Measurements from ENCODE around the gene VWA3A. TPM values are rescaled to one million over a fixed set of nuclear protein-coding genes. Genes with fewer than 3 reads are reported as not detected.
A peak's percentile ranks its signal among the peaks of the same experiment; 100 is the strongest.

The VWA3A gene
- total RNA-seq, 1 donor = not detected

- no peak for DNase-seq (ENCODE audit: low read depth in 2 of 3, low spot score in 2 of 3)
These were observed 85.9 kb downstream of the VWA3A start for GRCh38 chr16:22177968-22178930.

GRCh38 chr16:22181426-22181825 is 89.1 kb downstream of the VWA3A start:
- no peak for DNase-seq (ENCODE audit: low read depth in 2 of 3, low spot score in 2 of 3)

GRCh38 chr16:22181843-22182242 is 89.5 kb downstream of the VWA3A start:
- no peak for DNase-seq (ENCODE audit: low read depth in 2 of 3, low spot score in 2 of 3)

GRCh38 chr16:22183335-22183734 is 91.0 kb downstream of the VWA3A start:
- DNase-seq (ENCODE audit: low read depth in 2 of 3, low spot score in 2 of 3) = no peak

GRCh38 chr16:22183901-22184614 is 91.7 kb downstream of the VWA3A start:
- DNase-seq (ENCODE audit: low read depth in 2 of 3, low spot score in 2 of 3) = peak in 1 of 3 donors; percentile 35

GRCh38 chr16:22184615-22184968 is 92.3 kb downstream of the VWA3A start:
- no peak for DNase-seq (ENCODE audit: low read depth in 2 of 3, low spot score in 2 of 3)

- DNase-seq (ENCODE audit: low read depth in 2 of 3, low spot score in 2 of 3) = no peak
These were observed 94.2 kb downstream of the VWA3A start for GRCh38 chr16:22186517-22186916.

- DNase-seq (ENCODE audit: low read depth in 2 of 3, low spot score in 2 of 3) = no peak
These were observed 95.9 kb downstream of the VWA3A start for GRCh38 chr16:22188267-22188594.

GRCh38 chr16:22188595-22189442 is 96.5 kb downstream of the VWA3A start:
- peak; percentile 43 to 85 (median 81) for DNase-seq (ENCODE audit: low read depth in 2 of 3, low spot score in 2 of 3)

- peak in 2 of 3 donors; percentile 68 to 84 for DNase-seq (ENCODE audit: low read depth in 2 of 3, low spot score in 2 of 3)
These were observed 97.2 kb downstream of the VWA3A start for GRCh38 chr16:22189473-22190080.

- DNase-seq (ENCODE audit: low read depth in 2 of 3, low spot score in 2 of 3) = peak; percentile 97 to 100 (median 99)
These were observed 97.9 kb downstream of the VWA3A start for GRCh38 chr16:22190081-22190775.

- DNase-seq (ENCODE audit: low read depth in 2 of 3, low spot score in 2 of 3) = peak; percentile 94 to 97 (median 96)
These were observed 98.6 kb downstream of the VWA3A start for GRCh38 chr16:22190776-22191531.

GRCh38 chr16:22191532-22192260 is 99.4 kb downstream of the VWA3A start:
- no peak for DNase-seq (ENCODE audit: low read depth in 2 of 3, low spot score in 2 of 3)

- peak; percentile 68 to 86 (median 86) for DNase-seq (ENCODE audit: low read depth in 2 of 3, low spot score in 2 of 3)
These were observed 100.1 kb downstream of the VWA3A start for GRCh38 chr16:22192261-22193062.

- DNase-seq (ENCODE audit: low read depth in 2 of 3, low spot score in 2 of 3) = no peak
These were observed 100.7 kb downstream of the VWA3A start for GRCh38 chr16:22193063-22193411.

GRCh38 chr16:22194707-22195444 is 102.5 kb downstream of the VWA3A start:
- no peak for DNase-seq (ENCODE audit: low read depth in 2 of 3, low spot score in 2 of 3)

- DNase-seq (ENCODE audit: low read depth in 2 of 3, low spot score in 2 of 3) = no peak
These were observed 103.0 kb downstream of the VWA3A start for GRCh38 chr16:22195445-22195694.
